HepG2 (cell line): ENCODE measurements around the gene ADAMTS4. TPM values are rescaled to one million over a fixed set of nuclear protein-coding genes. Genes with fewer than 3 reads are reported as not detected.

Source experiments
- YEATS4 ChIP-seq: sonication (generic); formaldehyde crosslinking; IDR thresholded peaks from 2 replicates; pipeline ENCODE4 v1.4.0; 2020; ENCODE audit warnings: missing genetic modification reagents, borderline replicate concordance
- ZFP1 ChIP-seq: IDR thresholded peaks from 2 replicates; pipeline ENCODE4 v1.6.1; 2016
- ZNF44 ChIP-seq: sonication (generic); formaldehyde crosslinking; IDR thresholded peaks from 2 replicates; pipeline ENCODE4 v1.5.1; 2020; ENCODE audit warnings: mild to moderate bottlenecking, missing genetic modification reagents
- ZNF567 ChIP-seq: sonication (generic); formaldehyde crosslinking; IDR thresholded peaks from 2 replicates; pipeline ENCODE4 v1.8.1; 2023; ENCODE audit warnings: mild to moderate bottlenecking, missing genetic modification reagents, borderline replicate concordance
- ZNF670 ChIP-seq: sonication (generic); formaldehyde crosslinking; IDR thresholded peaks from 2 replicates; pipeline ENCODE4 v1.8.0; 2022; ENCODE audit warnings: mild to moderate bottlenecking, missing genetic modification reagents, borderline replicate concordance
- ZNF777 ChIP-seq: sonication (generic); formaldehyde crosslinking; IDR thresholded peaks from 2 replicates; pipeline ENCODE4 v1.4.0; 2020; ENCODE audit warnings: missing genetic modification reagents
- polyA plus RNA-seq, 8 experiments: library from polyadenylated mRNA; depleted of rRNA in 3 of 8; stranded (reverse) in 7 of 8; unstranded in 1 of 8; fragments of >200 nt; fragmentation: Illumina TruSeq in 4 of 8; extraction: Trizol in 4 of 8; gene quantifications; 2 replicates each; pipeline versions ENCODE4 v1.2.1 to v1.2.3, GENCODE V29; 2011 to 2016; ENCODE audit warnings: low read depth in 4 of 8, missing spikeins in 1 of 8, mixed read lengths in 1 of 8; ENCODE audit not compliant: insufficient read depth in 1 of 8
- total RNA-seq, 5 experiments: library from RNA; depleted of rRNA; stranded (reverse); fragments of >200 nt; fragmentation: Illumina TruSeq; extraction: Trizol; gene quantifications; 2 replicates each; pipeline ENCODE4 v1.2.3, GENCODE V29; 2016; ENCODE audit warnings: low read depth in 1 of 5
- TF ChIP-seq, protein P1 (sequence below): sonication (generic); formaldehyde crosslinking; IDR thresholded peaks from 2 replicates; pipeline ENCODE4 v1.4.0; 2020; ENCODE audit warnings: missing genetic modification reagents
- TF ChIP-seq, protein P2 (sequence below): sonication (generic); formaldehyde crosslinking; IDR thresholded peaks from 2 replicates; pipeline ENCODE4 v1.9.0; 2021; ENCODE audit warnings: missing genetic modification reagents, borderline replicate concordance
- TF ChIP-seq, protein P3 (sequence below): sonication (generic); formaldehyde crosslinking; IDR thresholded peaks from 2 replicates; pipeline ENCODE4 v1.8.0; 2022; ENCODE audit warnings: mild to moderate bottlenecking, missing genetic modification reagents, borderline replicate concordance
- TF ChIP-seq, protein P4 (sequence below): sonication (generic); formaldehyde crosslinking; IDR thresholded peaks from 2 replicates; pipeline ENCODE4 v1.4.0; 2020; ENCODE audit warnings: low read depth, missing genetic modification reagents
- TF ChIP-seq, protein P5 (sequence below): sonication (generic); formaldehyde crosslinking; IDR thresholded peaks from 2 replicates; pipeline ENCODE4 v1.5.0; 2020; ENCODE audit warnings: missing genetic modification reagents

The ADAMTS4 gene
- total and polyA plus RNA-seq, 2 of the 13 experiments (the other 11 are each of a cell fraction or from before 2014, with no cell fraction given), result 0.51 to 1.7 TPM

- TF ChIP-seq, protein P1, sequence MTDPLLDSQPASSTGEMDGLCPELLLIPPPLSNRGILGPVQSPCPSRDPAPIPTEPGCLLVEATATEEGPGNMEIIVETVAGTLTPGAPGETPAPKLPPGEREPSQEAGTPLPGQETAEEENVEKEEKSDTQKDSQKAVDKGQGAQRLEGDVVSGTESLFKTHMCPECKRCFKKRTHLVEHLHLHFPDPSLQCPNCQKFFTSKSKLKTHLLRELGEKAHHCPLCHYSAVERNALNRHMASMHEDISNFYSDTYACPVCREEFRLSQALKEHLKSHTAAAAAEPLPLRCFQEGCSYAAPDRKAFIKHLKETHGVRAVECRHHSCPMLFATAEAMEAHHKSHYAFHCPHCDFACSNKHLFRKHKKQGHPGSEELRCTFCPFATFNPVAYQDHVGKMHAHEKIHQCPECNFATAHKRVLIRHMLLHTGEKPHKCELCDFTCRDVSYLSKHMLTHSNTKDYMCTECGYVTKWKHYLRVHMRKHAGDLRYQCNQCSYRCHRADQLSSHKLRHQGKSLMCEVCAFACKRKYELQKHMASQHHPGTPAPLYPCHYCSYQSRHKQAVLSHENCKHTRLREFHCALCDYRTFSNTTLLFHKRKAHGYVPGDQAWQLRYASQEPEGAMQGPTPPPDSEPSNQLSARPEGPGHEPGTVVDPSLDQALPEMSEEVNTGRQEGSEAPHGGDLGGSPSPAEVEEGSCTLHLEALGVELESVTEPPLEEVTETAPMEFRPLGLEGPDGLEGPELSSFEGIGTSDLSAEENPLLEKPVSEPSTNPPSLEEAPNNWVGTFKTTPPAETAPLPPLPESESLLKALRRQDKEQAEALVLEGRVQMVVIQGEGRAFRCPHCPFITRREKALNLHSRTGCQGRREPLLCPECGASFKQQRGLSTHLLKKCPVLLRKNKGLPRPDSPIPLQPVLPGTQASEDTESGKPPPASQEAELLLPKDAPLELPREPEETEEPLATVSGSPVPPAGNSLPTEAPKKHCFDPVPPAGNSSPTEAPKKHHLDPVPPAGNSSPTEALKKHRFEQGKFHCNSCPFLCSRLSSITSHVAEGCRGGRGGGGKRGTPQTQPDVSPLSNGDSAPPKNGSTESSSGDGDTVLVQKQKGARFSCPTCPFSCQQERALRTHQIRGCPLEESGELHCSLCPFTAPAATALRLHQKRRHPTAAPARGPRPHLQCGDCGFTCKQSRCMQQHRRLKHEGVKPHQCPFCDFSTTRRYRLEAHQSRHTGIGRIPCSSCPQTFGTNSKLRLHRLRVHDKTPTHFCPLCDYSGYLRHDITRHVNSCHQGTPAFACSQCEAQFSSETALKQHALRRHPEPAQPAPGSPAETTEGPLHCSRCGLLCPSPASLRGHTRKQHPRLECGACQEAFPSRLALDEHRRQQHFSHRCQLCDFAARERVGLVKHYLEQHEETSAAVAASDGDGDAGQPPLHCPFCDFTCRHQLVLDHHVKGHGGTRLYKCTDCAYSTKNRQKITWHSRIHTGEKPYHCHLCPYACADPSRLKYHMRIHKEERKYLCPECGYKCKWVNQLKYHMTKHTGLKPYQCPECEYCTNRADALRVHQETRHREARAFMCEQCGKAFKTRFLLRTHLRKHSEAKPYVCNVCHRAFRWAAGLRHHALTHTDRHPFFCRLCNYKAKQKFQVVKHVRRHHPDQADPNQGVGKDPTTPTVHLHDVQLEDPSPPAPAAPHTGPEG (CRISPR knock-in tag), result 0 out of 2 replicates have a peak, but pooled peaks have one; percentile 27
- TF ChIP-seq, protein P2, sequence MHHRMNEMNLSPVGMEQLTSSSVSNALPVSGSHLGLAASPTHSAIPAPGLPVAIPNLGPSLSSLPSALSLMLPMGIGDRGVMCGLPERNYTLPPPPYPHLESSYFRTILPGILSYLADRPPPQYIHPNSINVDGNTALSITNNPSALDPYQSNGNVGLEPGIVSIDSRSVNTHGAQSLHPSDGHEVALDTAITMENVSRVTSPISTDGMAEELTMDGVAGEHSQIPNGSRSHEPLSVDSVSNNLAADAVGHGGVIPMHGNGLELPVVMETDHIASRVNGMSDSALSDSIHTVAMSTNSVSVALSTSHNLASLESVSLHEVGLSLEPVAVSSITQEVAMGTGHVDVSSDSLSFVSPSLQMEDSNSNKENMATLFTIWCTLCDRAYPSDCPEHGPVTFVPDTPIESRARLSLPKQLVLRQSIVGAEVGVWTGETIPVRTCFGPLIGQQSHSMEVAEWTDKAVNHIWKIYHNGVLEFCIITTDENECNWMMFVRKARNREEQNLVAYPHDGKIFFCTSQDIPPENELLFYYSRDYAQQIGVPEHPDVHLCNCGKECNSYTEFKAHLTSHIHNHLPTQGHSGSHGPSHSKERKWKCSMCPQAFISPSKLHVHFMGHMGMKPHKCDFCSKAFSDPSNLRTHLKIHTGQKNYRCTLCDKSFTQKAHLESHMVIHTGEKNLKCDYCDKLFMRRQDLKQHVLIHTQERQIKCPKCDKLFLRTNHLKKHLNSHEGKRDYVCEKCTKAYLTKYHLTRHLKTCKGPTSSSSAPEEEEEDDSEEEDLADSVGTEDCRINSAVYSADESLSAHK (CRISPR knock-in tag), result no peak
- TF ChIP-seq ZNF777, result no peak
- TF ChIP-seq ZNF567 (CRISPR knock-in tag), result no peak
- no peak for TF ChIP-seq ZNF670 (CRISPR knock-in tag)
- TF ChIP-seq, protein P3, sequence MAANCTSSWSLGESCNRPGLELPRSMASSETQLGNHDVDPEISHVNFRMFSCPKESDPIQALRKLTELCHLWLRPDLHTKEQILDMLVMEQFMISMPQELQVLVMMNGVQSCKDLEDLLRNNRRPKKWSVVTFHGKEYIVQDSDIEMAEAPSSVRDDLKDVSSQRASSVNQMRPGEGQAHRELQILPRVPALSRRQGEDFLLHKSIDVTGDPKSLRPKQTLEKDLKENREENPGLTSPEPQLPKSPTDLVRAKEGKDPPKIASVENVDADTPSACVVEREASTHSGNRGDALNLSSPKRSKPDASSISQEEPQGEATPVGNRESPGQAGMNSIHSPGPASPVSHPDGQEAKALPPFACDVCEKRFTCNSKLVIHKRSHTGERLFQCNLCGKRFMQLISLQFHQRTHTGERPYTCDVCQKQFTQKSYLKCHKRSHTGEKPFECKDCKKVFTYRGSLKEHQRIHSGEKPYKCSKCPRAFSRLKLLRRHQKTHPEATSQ, result no peak
- TF ChIP-seq ZNF44 (CRISPR knock-in tag), result no peak
- TF ChIP-seq YEATS4 (CRISPR knock-in tag), result 0 out of 2 replicates have a peak, but pooled peaks have one; percentile 25
- TF ChIP-seq, protein P4, sequence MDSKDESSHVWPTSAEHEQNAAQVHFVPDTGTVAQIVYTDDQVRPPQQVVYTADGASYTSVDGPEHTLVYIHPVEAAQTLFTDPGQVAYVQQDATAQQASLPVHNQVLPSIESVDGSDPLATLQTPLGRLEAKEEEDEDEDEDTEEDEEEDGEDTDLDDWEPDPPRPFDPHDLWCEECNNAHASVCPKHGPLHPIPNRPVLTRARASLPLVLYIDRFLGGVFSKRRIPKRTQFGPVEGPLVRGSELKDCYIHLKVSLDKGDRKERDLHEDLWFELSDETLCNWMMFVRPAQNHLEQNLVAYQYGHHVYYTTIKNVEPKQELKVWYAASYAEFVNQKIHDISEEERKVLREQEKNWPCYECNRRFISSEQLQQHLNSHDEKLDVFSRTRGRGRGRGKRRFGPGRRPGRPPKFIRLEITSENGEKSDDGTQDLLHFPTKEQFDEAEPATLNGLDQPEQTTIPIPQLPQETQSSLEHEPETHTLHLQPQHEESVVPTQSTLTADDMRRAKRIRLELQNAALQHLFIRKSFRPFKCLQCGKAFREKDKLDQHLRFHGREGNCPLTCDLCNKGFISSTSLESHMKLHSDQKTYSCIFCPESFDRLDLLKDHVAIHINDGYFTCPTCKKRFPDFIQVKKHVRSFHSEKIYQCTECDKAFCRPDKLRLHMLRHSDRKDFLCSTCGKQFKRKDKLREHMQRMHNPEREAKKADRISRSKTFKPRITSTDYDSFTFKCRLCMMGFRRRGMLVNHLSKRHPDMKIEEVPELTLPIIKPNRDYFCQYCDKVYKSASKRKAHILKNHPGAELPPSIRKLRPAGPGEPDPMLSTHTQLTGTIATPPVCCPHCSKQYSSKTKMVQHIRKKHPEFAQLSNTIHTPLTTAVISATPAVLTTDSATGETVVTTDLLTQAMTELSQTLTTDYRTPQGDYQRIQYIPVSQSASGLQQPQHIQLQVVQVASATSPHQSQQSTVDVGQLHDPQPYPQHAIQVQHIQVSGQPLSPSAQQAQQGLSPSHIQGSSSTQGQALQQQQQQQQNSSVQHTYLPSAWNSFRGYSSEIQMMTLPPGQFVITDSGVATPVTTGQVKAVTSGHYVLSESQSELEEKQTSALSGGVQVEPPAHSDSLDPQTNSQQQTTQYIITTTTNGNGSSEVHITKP (CRISPR knock-in tag), result no peak
- TF ChIP-seq, protein P5, sequence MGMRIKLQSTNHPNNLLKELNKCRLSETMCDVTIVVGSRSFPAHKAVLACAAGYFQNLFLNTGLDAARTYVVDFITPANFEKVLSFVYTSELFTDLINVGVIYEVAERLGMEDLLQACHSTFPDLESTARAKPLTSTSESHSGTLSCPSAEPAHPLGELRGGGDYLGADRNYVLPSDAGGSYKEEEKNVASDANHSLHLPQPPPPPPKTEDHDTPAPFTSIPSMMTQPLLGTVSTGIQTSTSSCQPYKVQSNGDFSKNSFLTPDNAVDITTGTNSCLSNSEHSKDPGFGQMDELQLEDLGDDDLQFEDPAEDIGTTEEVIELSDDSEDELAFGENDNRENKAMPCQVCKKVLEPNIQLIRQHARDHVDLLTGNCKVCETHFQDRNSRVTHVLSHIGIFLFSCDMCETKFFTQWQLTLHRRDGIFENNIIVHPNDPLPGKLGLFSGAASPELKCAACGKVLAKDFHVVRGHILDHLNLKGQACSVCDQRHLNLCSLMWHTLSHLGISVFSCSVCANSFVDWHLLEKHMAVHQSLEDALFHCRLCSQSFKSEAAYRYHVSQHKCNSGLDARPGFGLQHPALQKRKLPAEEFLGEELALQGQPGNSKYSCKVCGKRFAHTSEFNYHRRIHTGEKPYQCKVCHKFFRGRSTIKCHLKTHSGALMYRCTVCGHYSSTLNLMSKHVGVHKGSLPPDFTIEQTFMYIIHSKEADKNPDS, result no peak
- no peak for TF ChIP-seq ZFP1 (CRISPR knock-in tag)
Observed at GRCh38 chr1:161200992-161201835, 2.4 kb upstream of the ADAMTS4 start (continued).
